Dermis blood vessel endothelial cell (primary cell): ENCODE measurements around the gene AKR1C1. TPM values are rescaled to one million over a fixed set of nuclear protein-coding genes. Genes with fewer than 3 reads are reported as not detected.
"Not testable (repeated sequence)": the region's sequence is repeated elsewhere in the genome, so short reads cannot be mapped to it uniquely, and the experiment has no call there.

Source experiments
- DNase-seq: peaks from one replicate; pipeline ENCODE4 v3.0.0; 2010
- total RNA-seq: library from RNA; depleted of rRNA; stranded (reverse); fragments of >200 nt; gene quantifications from 2 replicates; pipeline ENCODE4 v1.2.3, GENCODE V29; 2014

Gene AKR1C1
- total RNA-seq, 1 donor from 2014 or later, result 52.4 TPM

- peak; percentile 41 for DNase-seq
These were observed 56.8 kb downstream of the AKR1C1 start for GRCh38 chr10:5019770-5020612.

GRCh38 chr10:5021624-5022290, 58.5 kb downstream of the AKR1C1 start:
- not testable (repeated sequence) for DNase-seq

- DNase-seq, result no peak
These were observed 60.1 kb downstream of the AKR1C1 start for GRCh38 chr10:5023177-5023805.

- not testable (repeated sequence) for DNase-seq
These were observed 62.3 kb downstream of the AKR1C1 start for GRCh38 chr10:5025461-5025881.

- no peak for DNase-seq
These were observed 67.8 kb downstream of the AKR1C1 start for GRCh38 chr10:5030989-5031388.

- not testable (repeated sequence) for DNase-seq
These were observed 68.4 kb downstream of the AKR1C1 start for GRCh38 chr10:5031588-5031987.

GRCh38 chr10:5032444-5032843, 69.2 kb downstream of the AKR1C1 start:
- DNase-seq, result not testable (repeated sequence)

Other genes starting within 250 kb of the AKR1C1 start
- gene AKR1E2, start 137.2 kb upstream of the AKR1C1 start, total RNA-seq, result 9.6 and 85.6 TPM in 2 replicates
- gene AKR1C2, start 40.4 kb downstream of the AKR1C1 start, total RNA-seq, result 50.2 and 63.2 TPM in 2 replicates
- gene AKR1C3, start 131.0 kb downstream of the AKR1C1 start, total RNA-seq, result 119 and 237 TPM in 2 replicates
- gene AKR1C8, start 221.7 kb downstream of the AKR1C1 start, total RNA-seq, result 1.5 TPM in 1 of 2 replicates, not detected in the other
- not detected in 2 replicates for gene AKR1C4, start 233.4 kb downstream of the AKR1C1 start, total RNA-seq